Stromal cell of bone marrow (primary cell): ENCODE data around the gene C1orf198.

ENCODE experiments used
- DNase-seq: peaks from one replicate; pipeline ENCODE4 v3.0.0-alpha.2; 2012; ENCODE audit warnings: low read depth

C1orf198 gene

GRCh38 chr1:230833511-230833910 is 34.8 kb downstream of the C1orf198 start:
- DNase-seq, result no peak

- no peak for DNase-seq
Measured at GRCh38 chr1:230832476-230832875, 35.8 kb downstream of the C1orf198 start.

- no peak for DNase-seq
Measured at GRCh38 chr1:230831771-230832170, 36.5 kb downstream of the C1orf198 start.

- DNase-seq, result no peak
Measured at GRCh38 chr1:230828421-230828820, 39.9 kb downstream of the C1orf198 start.

DNA sequence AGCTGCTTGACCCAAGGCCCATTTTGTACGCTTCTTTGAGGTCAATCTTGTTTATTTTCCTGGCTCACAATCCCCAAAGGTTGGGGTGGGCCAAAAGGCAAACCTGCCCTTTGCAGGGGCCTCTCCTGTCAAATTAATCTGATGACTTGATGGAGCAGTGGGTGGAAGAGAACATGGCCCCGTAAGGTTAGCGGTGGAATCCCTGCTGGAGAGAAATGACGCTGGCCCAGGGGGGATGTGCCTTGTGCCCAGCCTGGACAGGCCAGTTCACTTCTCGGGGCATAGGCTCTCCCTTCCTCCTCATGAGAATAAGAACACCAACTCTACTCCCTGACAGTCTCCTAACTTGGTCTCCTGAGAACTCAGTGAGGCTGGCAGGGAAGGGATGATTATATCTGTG is 40.5 kb downstream of the C1orf198 start:
- no peak for DNase-seq

DNA sequence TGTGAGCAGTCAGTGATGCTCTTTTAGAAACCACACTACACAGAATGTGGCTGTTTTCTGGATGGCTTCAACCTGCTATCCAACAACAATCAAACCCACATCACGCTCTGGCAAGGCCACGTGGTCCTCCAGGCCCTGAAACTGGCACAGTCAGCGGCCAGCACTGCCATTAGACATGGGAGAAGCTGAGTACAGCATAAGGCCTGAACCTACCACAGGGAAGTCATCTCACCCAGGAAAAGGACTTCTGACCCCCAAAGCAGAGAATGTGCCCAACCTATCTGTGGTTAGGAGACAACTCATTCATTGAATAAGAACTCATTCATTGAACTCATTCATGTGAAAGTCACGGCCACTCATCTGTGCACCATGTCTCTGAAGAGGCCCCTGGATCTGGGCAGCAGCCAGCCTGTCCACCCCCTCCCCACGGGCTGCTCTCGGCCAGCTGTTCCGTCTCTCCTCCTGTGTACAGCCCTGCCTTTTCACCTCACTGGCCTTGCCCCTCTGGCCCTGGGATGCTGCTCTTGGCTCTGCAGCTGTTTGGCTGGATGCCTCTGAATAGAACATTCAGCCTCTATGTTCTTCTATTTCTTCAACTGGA is 41.1 kb downstream of the C1orf198 start:
- no peak for DNase-seq

- DNase-seq, result no peak
Measured at GRCh38 chr1:230826166-230826875, 42.0 kb downstream of the C1orf198 start.

DNA sequence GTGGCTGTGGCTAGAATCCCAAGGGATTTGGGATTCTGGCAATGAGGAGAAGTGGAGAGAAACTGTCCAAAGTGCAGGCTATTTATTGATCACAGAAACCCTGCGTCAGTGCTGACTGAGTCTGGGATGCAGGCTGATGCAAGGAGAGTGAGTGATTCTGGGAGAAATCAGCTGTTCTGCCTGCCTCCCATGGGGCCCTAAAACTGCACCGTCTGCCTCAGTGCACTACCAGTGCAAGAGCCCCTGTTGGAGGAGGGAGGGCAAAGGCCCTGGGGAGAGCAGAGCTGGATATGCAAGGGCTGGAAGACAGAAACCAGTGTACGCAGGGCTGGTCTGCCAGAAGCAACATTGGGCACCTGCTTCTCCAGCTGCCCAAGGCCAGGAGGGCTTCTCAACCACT is 42.6 kb downstream of the C1orf198 start:
- DNase-seq, result peak; percentile 65

- DNase-seq, result peak; percentile 72
Measured at GRCh38 chr1:230824919-230825721, 43.2 kb downstream of the C1orf198 start.

DNA sequence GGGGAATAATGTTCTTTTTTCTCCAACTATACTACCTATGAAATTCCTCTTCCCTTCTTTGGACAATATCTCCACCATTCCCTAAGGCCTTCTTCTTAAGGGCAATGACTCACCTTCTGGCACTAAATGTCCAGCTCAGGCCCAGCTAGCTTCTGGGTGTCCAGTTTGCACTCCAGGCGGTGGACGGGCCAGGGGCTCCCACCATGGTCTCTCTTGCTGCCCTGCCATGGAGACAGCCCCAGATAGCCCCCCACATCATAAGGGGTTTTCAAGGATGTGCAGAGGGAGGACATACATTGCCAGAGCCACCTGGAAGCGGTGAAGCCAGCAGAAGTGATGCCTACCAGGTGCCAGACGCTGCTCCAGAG is 43.8 kb downstream of the C1orf198 start:
- DNase-seq, result peak; percentile 41

DNA sequence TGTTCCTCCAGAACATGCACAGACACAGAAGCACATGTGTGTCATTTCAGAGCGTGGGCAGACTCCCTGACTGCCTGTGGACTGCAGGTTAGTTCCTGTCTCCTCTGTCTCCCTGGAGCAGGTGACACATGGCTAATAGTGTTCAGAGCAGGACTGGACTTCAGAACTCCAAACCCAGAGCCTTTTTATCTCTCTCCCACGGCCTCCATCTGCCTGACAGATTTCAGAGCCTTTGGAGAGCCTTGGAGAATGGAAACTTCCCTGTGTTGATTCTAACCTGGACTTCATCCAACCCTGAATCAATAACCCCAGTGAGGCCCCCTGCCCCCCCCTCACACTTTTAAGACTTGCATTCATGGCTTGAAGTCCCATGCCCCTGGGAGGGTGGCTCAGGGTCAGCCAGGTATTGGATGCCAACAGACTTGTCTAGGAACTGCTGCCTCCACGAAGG is 44.4 kb downstream of the C1orf198 start:
- DNase-seq, result no peak

DNA sequence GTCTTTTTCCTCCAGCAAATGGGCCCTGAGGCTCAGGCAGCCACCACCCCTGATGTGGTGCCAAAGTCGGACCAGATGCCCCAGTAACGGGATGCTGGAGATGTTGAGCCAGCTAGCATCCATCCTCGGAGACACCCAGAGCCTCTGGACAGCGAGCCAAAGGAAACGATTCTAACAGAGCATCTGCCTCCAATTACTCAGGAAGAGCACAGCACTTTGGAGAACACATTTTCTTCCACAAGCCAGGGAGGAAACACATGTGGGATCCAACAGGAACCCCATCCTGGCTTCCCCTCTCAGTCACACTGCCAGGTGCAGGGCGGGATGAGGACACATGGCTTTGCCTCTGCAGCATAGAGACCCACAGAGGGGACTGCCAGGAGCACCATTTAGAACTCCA is 44.9 kb downstream of the C1orf198 start:
- peak; percentile 50 for DNase-seq

GRCh38 chr1:230822092-230822581 is 46.2 kb downstream of the C1orf198 start:
- DNase-seq, result peak; percentile 74

GRCh38 chr1:230821346-230821745 is 47.0 kb downstream of the C1orf198 start:
- DNase-seq, result no peak

DNA sequence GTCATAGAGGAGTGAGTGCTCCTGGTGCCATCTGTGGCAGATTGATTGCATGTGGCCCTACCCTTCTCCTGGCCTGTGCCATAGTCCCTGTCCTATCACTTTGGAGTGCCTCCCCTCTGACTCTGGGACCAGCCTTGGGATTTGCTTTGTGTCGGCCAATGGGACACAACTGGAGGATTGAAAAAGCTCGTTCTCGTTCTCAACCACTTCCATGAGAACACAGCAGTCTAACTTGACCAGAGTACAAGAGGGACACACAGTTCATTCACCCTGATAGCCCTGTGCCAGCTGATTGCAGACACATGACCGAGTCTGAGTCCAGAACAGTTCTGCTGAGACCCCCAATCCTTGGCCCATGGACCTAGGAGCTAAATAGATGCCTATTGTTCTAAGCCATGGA is 47.8 kb downstream of the C1orf198 start:
- DNase-seq, result no peak

- no peak for DNase-seq
Measured at GRCh38 chr1:230819976-230820375, 48.3 kb downstream of the C1orf198 start.

DNA sequence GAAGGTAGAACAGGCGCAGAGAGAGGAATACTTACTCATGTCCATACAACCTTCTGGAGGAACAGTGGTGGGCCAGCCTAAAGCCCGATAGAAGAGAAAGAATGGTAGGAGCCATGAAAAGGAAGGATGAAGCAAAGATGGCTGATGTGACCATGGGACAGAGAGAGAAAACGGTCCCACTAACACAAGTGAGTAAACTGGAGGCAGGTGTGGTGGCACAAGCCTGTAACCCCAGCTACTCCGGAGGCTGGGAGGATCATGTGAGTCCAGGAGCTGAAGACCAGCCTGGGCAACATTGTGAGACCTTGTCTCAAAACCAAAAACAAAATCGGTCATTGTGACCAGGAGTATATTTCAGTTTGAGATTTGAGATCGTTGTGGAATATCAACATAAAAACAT is 49.4 kb downstream of the C1orf198 start:
- DNase-seq, result no peak

DNA sequence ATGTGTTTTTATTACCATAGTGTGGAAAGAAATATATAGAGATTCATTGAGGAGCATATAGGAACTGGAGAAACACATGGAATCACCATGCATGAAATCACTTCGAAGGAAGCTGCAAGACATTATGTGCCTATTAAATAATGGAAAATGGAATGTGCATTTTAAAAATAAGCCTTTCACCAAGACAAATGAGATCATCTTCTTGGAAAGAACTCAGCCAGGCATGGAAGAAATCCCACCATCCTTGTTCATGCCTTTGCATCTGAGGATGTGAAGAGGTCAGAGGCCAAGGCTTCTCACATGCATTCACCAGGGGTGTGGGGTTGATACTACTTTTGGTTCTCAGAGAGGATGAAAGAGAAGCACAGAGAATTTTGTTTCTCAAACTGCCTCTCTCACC is 50.0 kb downstream of the C1orf198 start:
- DNase-seq, result no peak

DNA sequence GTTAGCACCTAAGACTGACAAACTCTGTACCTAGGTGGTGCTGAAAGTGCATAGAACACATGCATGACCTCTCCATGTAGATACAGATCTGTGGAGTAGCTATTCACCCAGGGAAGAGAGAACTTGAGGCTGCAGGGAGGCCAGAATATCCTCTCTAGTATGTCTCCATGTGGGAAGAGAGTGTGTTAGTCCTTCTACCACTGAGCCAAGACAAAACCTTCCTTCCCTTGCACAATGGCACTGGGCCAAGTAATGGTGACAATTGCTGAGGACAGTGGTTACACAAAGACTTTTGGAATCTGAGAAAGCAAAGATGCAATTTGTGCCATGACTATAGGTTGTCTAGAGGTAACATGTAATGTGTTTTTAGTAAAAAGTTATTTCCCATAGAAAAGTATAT is 52.3 kb downstream of the C1orf198 start:
- no peak for DNase-seq

DNA sequence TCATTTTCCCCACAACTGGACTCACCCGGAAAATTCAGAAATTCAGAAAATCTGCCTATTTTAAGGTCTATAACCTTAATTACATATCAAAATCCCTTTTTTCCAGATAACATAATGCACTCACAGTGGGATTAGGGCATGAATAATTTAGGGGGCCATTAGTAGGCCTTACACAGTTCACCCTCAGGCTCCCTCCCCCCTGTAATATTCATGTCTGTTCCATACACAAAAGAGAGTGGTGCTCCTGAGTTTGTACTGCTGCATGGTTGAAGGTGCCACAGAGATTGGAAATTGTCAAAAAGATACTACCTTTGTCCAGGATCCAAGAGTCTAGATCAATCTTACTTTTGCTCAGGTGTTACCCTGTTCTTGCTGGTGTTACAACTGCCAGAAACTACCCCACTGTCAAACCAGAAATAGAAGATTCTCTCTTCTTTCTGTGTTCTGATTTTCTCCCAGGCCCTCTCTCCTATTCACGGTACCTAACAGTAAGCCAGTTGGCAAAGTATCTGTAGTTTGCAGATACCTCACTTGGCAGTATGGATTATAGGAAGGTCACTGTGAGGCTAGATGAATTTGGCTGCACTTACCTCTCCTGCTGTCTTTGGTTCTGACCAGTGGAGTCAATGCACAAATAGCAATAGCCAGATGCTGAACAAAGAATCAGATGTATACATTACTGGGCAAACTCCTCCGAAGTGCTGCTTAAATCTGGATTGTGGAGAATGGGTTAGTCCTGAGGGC is 53.2 kb downstream of the C1orf198 start:
- DNase-seq, result no peak

- no peak for DNase-seq
Measured at GRCh38 chr1:230812568-230812967, 55.8 kb downstream of the C1orf198 start.
